GM12892 (cell line): Measurements from ENCODE around the gene COA4.

Source experiments
- DNase-seq: peaks from one replicate; pipeline ENCODE4 v3.0.0; 2011; ENCODE audit not compliant: insufficient read length
- FAIRE-seq: peaks from 2 replicates; lab custom pipeline; 2011; peaks lifted over from hg19 to GRCh38; lab: Jason Lieb, UNC
- POLR2A ChIP-seq: IDR thresholded peaks from 2 replicates; pipeline ENCODE4 v1.6.1; 2011; ENCODE audit warnings: low read depth, low read length, control low read depth
- POLR2AphosphoS5 ChIP-seq: IDR thresholded peaks from 2 replicates; pipeline ENCODE4 v1.6.1; 2011; ENCODE audit warnings: low read depth, low read length, control low read depth
- TAF1 ChIP-seq: IDR thresholded peaks from 2 replicates; pipeline ENCODE4 v1.6.1; 2011; ENCODE audit warnings: low read depth, mild to moderate bottlenecking, control low read depth, low read length, borderline replicate concordance

Gene COA4

GRCh38 chr11:73859671-73860070, 17.0 kb downstream of the COA4 start:
- no peak for TF ChIP-seq POLR2AphosphoS5
- TF ChIP-seq TAF1, result no peak
- TF ChIP-seq POLR2A, result no peak
- no peak for DNase-seq
- FAIRE-seq, result no peak

- TF ChIP-seq POLR2A (no peak), TAF1 (no peak), POLR2AphosphoS5 (no peak)
- no peak for FAIRE-seq
- DNase-seq, result no peak
Observed at GRCh38 chr11:73856031-73856567, 20.5 kb downstream of the COA4 start.

GRCh38 chr11:73854680-73855079, 22.0 kb downstream of the COA4 start:
- FAIRE-seq (no peak), DNase-seq (no peak)
- TF ChIP-seq POLR2A (no peak), TAF1 (no peak), POLR2AphosphoS5 (no peak)

DNA sequence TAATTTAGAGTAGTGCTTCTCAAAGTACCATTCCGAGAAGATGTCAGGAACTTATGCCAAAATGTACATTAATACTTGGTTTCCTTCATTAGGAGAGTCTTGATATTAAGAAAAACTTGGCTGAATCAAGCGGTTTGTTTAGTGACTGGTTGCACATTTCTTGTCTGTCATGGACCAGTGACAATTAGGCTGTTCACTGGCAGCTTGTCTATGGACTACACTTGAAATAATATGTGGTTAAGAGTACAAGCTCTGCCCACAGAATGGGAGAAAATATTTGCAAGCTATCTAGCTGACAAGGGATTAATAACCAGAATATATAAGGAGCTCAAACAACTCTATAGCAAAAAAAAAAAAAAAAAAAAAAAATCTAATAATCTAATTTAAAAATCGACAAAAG, 24.6 kb downstream of the COA4 start:
- no peak for TF ChIP-seq TAF1
- no peak for TF ChIP-seq POLR2AphosphoS5
- no peak for TF ChIP-seq POLR2A
- DNase-seq, result no peak
- peak; percentile 51 for FAIRE-seq

GRCh38 chr11:73851046-73851764, 25.4 kb downstream of the COA4 start:
- FAIRE-seq (no peak), DNase-seq (no peak)
- TF ChIP-seq POLR2A (no peak), TAF1 (no peak)

- no peak for DNase-seq
- TF ChIP-seq TAF1 (no peak), POLR2A (no peak), POLR2AphosphoS5 (no peak)
- no peak for FAIRE-seq
Observed at GRCh38 chr11:73839123-73839457, 37.6 kb downstream of the COA4 start.

GRCh38 chr11:73838443-73839122, 38.1 kb downstream of the COA4 start:
- DNase-seq, result no peak
- no peak for FAIRE-seq
- TF ChIP-seq POLR2A (no peak), TAF1 (no peak), POLR2AphosphoS5 (no peak)

- DNase-seq, result no peak
- no peak for FAIRE-seq
- no peak for TF ChIP-seq TAF1
- no peak for TF ChIP-seq POLR2A
- TF ChIP-seq POLR2AphosphoS5, result no peak
Observed at GRCh38 chr11:73833067-73833466, 43.6 kb downstream of the COA4 start.

DNA sequence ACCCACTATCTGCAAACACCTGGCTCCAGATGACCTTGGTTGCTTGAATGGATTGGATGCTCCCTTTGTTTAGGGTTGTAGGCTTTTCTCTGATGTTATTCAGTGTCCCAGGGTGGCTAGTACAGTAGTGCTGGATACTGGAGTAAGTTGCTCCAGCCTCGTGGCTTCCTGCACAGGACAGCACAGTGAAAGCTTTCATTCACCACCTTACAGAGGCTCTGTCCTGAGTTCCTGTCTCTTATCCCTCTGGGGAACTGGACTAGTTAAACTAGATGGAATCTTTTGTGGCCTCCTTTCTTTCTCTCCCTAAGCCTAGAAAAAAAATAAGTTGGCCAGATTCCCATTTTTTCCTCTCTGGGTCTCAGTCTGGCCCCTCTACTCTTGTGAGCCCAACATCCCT, 46.4 kb downstream of the COA4 start:
- DNase-seq (no peak), FAIRE-seq (no peak)
- TF ChIP-seq POLR2AphosphoS5, result no peak
